Smooth muscle cell (in vitro differentiated cells): ENCODE results near the gene ARHGEF7. TPM values are rescaled to one million over a fixed set of nuclear protein-coding genes. Genes with fewer than 3 reads are reported as not detected.
A peak's percentile ranks its signal among the peaks of the same experiment; 100 is the strongest.

Source experiments
- DNase-seq: peaks from one replicate; lab custom pipeline; 2025; ENCODE audit not compliant: unreplicated experiment; lab: John Stamatoyannopoulos, UW
- H2AFZ ChIP-seq: fragments of 200-600 bp; sonication (generic); 2 replicates; pipeline ENCODE4 v1.6.0; 2016; ENCODE audit warnings: antibody characterized with exemption, low read depth, mild to moderate bottlenecking
- H3F3A ChIP-seq: fragments of 200-600 bp; sonication (generic); 2 replicates; pipeline ENCODE4 v1.6.0; 2017; ENCODE audit warnings: antibody characterized with exemption, low read depth
- H3K27ac ChIP-seq: fragments of 200-600 bp; sonication (generic); 2 replicates; pipeline ENCODE4 v1.5.1; 2016; ENCODE audit warnings: low read depth, mild to moderate bottlenecking
- H3K27me3 ChIP-seq: fragments of 200-600 bp; sonication (generic); 2 replicates; pipeline ENCODE4 v1.6.1; 2016; ENCODE audit warnings: low read depth, mild to moderate bottlenecking
- H3K36me3 ChIP-seq: fragments of 200-600 bp; sonication (generic); 2 replicates; pipeline ENCODE4 v1.5.1; 2016; ENCODE audit warnings: low read depth
- H3K4me1 ChIP-seq: fragments of 200-600 bp; sonication (generic); 2 replicates; pipeline ENCODE4 v1.5.1; 2016; ENCODE audit warnings: low read depth
- H3K4me2 ChIP-seq: fragments of 200-600 bp; sonication (generic); 2 replicates; pipeline ENCODE4 v1.6.0; 2016; ENCODE audit warnings: mild to moderate bottlenecking
- H3K4me3 ChIP-seq: fragments of 200-600 bp; sonication (generic); 2 replicates; pipeline ENCODE4 v1.5.1; 2016; ENCODE audit warnings: mild to moderate bottlenecking
- H3K79me2 ChIP-seq: fragments of 200-600 bp; sonication (generic); 2 replicates; pipeline ENCODE4 v1.6.0; 2016; ENCODE audit warnings: low read depth, mild to moderate bottlenecking
- H3K9ac ChIP-seq: fragments of 200-600 bp; sonication (generic); 2 replicates; pipeline ENCODE4 v1.6.0; 2016; ENCODE audit warnings: low read depth
- H3K9me3 ChIP-seq: fragments of 200-600 bp; sonication (generic); replicated peaks from 2 replicates; pipeline ENCODE4 v1.5.1; 2016; ENCODE audit warnings: low read depth
- H4K20me1 ChIP-seq: fragments of 200-600 bp; sonication (generic); 2 replicates; pipeline ENCODE4 v1.6.0; 2016; ENCODE audit warnings: low read depth
- CTCF ChIP-seq: fragments of 200-600 bp; sonication (generic); IDR thresholded peaks from 2 replicates; pipeline ENCODE4 v1.5.1; 2017; ENCODE audit warnings: borderline replicate concordance, mild to moderate bottlenecking, antibody characterized with exemption; ENCODE audit not compliant: insufficient read depth, poor library complexity, severe bottlenecking
- WGBS: methylation state at CpG from one replicate; pipeline ENCODE4 v1.1.7; 2016; ENCODE audit warnings: low lambda C conversion rate; 5-methylcytosine and 5-hydroxymethylcytosine counted together
- polyA plus RNA-seq: library from polyadenylated mRNA; unstranded; fragments of >200 nt; fragmentation: Nextera tagmentation; extraction: Ambion mirVana; gene quantifications from 2 replicates; pipeline ENCODE4 v1.2.1, GENCODE V29; 2016
- total RNA-seq: library from RNA; depleted of rRNA; stranded (reverse); fragments of >200 nt; gene quantifications from 2 replicates; pipeline ENCODE4 v1.2.3, GENCODE V29; 2014

ARHGEF7 gene
- total and polyA plus RNA-seq, 2 experiments from 2014 or later, result 13.8 to 32.4 TPM

GRCh38 chr13:111304603-111305289 is 189.6 kb downstream of the ARHGEF7 start:
- H3K79me2 ChIP-seq, result no peaks in the 10 kb centered on the region
- no peak for DNase-seq
- TF ChIP-seq CTCF, result no peak
- H2AFZ ChIP-seq, result no peak overlapping the region
- H3K27ac ChIP-seq, result no peak overlapping the region
- no peaks in the 10 kb centered on the region for H3F3A ChIP-seq
- no peak overlapping the region for H3K4me2 ChIP-seq
- no peaks in the 10 kb centered on the region for H4K20me1 ChIP-seq
- H3K4me3 ChIP-seq, result no peak overlapping the region
- H3K4me1 ChIP-seq, result no peaks in the 10 kb centered on the region
- peaks cover 12% of the 10 kb centered on the region for H3K36me3 ChIP-seq
- H3K27me3 ChIP-seq, result no peaks in the 10 kb centered on the region
- no peaks in the 10 kb centered on the region for H3K9me3 ChIP-seq
- no peak overlapping the region for H3K9ac ChIP-seq
- 99% methylated on average over 20 of the region's 20 CpGs for WGBS

GRCh38 chr13:111312944-111313590 is 198.0 kb downstream of the ARHGEF7 start:
- Histone ChIP-seq H3K36me3 (no peaks in the 10 kb centered on the region), H3K4me2 (no peak overlapping the region), H3K4me1 (no peaks in the 10 kb centered on the region), H4K20me1 (no peaks in the 10 kb centered on the region), H3K4me3 (no peak overlapping the region), H3K79me2 (no peaks in the 10 kb centered on the region), H3K27me3 (no peaks in the 10 kb centered on the region), H2AFZ (no peak overlapping the region), H3K9me3 (peaks cover 6% of the 10 kb centered on the region), H3F3A (no peaks in the 10 kb centered on the region), H3K9ac (no peak overlapping the region), H3K27ac (no peak overlapping the region)
- no peak for TF ChIP-seq CTCF
- DNase-seq, result no peak
- 97% methylated on average over 17 of the region's 17 CpGs for WGBS

- no peaks in the 10 kb centered on the region for H3K4me1 ChIP-seq
- H4K20me1 ChIP-seq, result no peaks in the 10 kb centered on the region
- H2AFZ ChIP-seq, result no peak overlapping the region
- no peaks in the 10 kb centered on the region for H3K36me3 ChIP-seq
- H3K27me3 ChIP-seq, result no peaks in the 10 kb centered on the region
- no peak for DNase-seq
- TF ChIP-seq CTCF, result no peak
- H3K27ac ChIP-seq, result peak overlapping the region; percentile 48
- H3K9ac ChIP-seq, result no peak overlapping the region
- H3K9me3 ChIP-seq, result peaks cover 6% of the 10 kb centered on the region
- H3F3A ChIP-seq, result no peaks in the 10 kb centered on the region
- 80% methylated on average over 14 of the region's 14 CpGs for WGBS
- H3K79me2 ChIP-seq, result no peaks in the 10 kb centered on the region
- H3K4me3 ChIP-seq, result no peak overlapping the region
- H3K4me2 ChIP-seq, result no peak overlapping the region
These were observed 198.9 kb downstream of the ARHGEF7 start for GRCh38 chr13:111313911-111314425.

- Histone ChIP-seq H3K36me3 (no peaks in the 10 kb centered on the region), H3F3A (no peaks in the 10 kb centered on the region), H3K27ac (peak overlapping the region; percentile 48), H3K4me1 (no peaks in the 10 kb centered on the region), H3K9ac (no peak overlapping the region), H4K20me1 (no peaks in the 10 kb centered on the region), H3K4me2 (peak overlapping the region; percentile 29), H2AFZ (no peak overlapping the region), H3K9me3 (peaks cover 6% of the 10 kb centered on the region), H3K27me3 (no peaks in the 10 kb centered on the region), H3K4me3 (no peak overlapping the region), H3K79me2 (no peaks in the 10 kb centered on the region)
- DNase-seq, result no peak
- WGBS, result 53% methylated on average over 6 of the region's 6 CpGs
- TF ChIP-seq CTCF, result no peak
These were observed 199.7 kb downstream of the ARHGEF7 start for GRCh38 chr13:111314852-111315251.
